DND-41 (cell line): ENCODE results near the gene COA8.

Experiments
- ATAC-seq: fragments of 200-7000 bp; cut with Tn5 transposase; 3 replicates; pipeline ENCODE4 v1.9.1; 2021; ENCODE audit warnings: low read depth; ENCODE audit not compliant: insufficient read depth
- DNase-seq: peaks from one replicate; pipeline ENCODE4 v3.0.0-alpha.2; 2020
- H2AFZ ChIP-seq: 2 replicates; pipeline ENCODE4 v1.6.0; 2012; ENCODE audit warnings: low read depth, low read length
- H3K27ac ChIP-seq: 2 replicates; pipeline ENCODE4 v1.5.1; 2012; ENCODE audit warnings: low read length, inconsistent platforms
- H3K27me3 ChIP-seq: fragments of 200-600 bp; sonication (generic); 2 replicates; pipeline ENCODE4 v1.6.0; 2012; ENCODE audit warnings: low read length, mild to moderate bottlenecking, inconsistent platforms; ENCODE audit not compliant: insufficient read depth, poor library complexity
- H3K36me3 ChIP-seq: 2 replicates; pipeline ENCODE4 v1.5.1; 2012; ENCODE audit warnings: low read length, inconsistent platforms; ENCODE audit not compliant: insufficient read depth
- H3K4me1 ChIP-seq: 2 replicates; pipeline ENCODE4 v1.5.1; 2012; ENCODE audit warnings: mild to moderate bottlenecking, low read length; ENCODE audit not compliant: insufficient read depth
- H3K4me2 ChIP-seq: 2 replicates; pipeline ENCODE4 v1.6.0; 2012; ENCODE audit warnings: mild to moderate bottlenecking, moderate library complexity, low read length, inconsistent platforms; ENCODE audit not compliant: insufficient read depth
- H3K4me3 ChIP-seq, 2 experiments: fragments of 200-600 bp in 1 of 2; shearing (Covaris generic) in 1 of 2; 2 replicates each; pipeline ENCODE4 v1.5.1; 2012 to 2016; ENCODE audit warnings: inconsistent platforms in 2 of 2, low read length in 2 of 2, mild to moderate bottlenecking in 2 of 2, low read depth in 1 of 2, moderate library complexity in 1 of 2
- H3K79me2 ChIP-seq: 2 replicates; pipeline ENCODE4 v1.6.0; 2012; ENCODE audit warnings: low read length, inconsistent platforms; ENCODE audit not compliant: insufficient read depth
- H3K9ac ChIP-seq: 2 replicates; pipeline ENCODE4 v1.6.0; 2012; ENCODE audit warnings: low read depth, mild to moderate bottlenecking, inconsistent platforms, low read length, moderate library complexity
- H3K9me3 ChIP-seq: 2 replicates; pipeline ENCODE4 v1.5.1; 2012; ENCODE audit warnings: low read length, moderate library complexity, mild to moderate bottlenecking, inconsistent platforms; ENCODE audit not compliant: insufficient read depth, severe bottlenecking
- H4K20me1 ChIP-seq: 2 replicates; pipeline ENCODE4 v1.6.0; 2012; ENCODE audit warnings: low read length; ENCODE audit not compliant: insufficient read depth
- CTCF ChIP-seq: IDR thresholded peaks from 2 replicates; pipeline ENCODE4 v1.5.1; 2012; ENCODE audit warnings: borderline replicate concordance, low read length, moderate library complexity, mild to moderate bottlenecking; ENCODE audit not compliant: poor library complexity, severe bottlenecking; ENCODE audit errors: extremely low read depth
- EZH2 ChIP-seq: IDR thresholded peaks from 3 replicates; pipeline ENCODE4 v1.6.1; 2012; ENCODE audit warnings: borderline replicate concordance, low read depth, mild to moderate bottlenecking, moderate library complexity, low read length, inconsistent platforms; ENCODE audit not compliant: severe bottlenecking

Gene COA8

DNA sequence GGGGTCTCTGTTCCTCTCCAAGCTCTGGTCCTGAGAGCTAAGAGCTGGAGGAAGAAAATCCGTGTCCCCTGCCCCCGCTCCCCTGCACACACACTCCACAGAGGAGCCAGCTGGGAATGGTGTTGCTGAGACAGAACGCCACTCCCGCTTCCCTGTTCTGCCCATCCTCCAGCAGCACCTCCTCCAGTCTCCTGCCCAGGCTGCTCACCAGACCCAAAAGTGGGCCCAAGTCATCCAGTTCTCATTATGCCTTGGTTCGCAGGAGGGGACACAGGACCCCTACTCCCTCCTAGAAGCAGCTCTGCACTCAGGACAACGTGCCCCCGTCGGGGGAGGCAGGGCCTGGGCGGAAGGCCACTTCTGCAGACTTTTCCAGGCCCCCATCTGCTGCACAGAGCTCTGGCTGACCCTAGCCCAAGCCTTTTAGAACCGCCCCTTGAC is 34.6 kb upstream of the COA8 start:
- DNase-seq (no peak), ATAC-seq (no peak)
- Histone ChIP-seq H3K79me2 (peaks cover 50% of the 10 kb centered on the region), H3K9me3 (no peaks in the 10 kb centered on the region), H2AFZ (peak overlapping the region; percentile 97; the same call in 1 of the 2 replicates), H3K27ac (peak overlapping the region; percentile 82), H3K9ac (peak overlapping the region; percentile 77), H4K20me1 (peaks cover 35% of the 10 kb centered on the region), H3K36me3 (peaks cover 32% of the 10 kb centered on the region), H3K27me3 (no peaks in the 10 kb centered on the region), H3K4me3 (peak overlapping the region; percentile 74 to 99; a peak in 3 of 4 replicates), H3K4me1 (peaks cover 35% of the 10 kb centered on the region), H3K4me2 (peak overlapping the region; percentile 99)
- TF ChIP-seq CTCF (no peak), EZH2 (no peak)

DNA sequence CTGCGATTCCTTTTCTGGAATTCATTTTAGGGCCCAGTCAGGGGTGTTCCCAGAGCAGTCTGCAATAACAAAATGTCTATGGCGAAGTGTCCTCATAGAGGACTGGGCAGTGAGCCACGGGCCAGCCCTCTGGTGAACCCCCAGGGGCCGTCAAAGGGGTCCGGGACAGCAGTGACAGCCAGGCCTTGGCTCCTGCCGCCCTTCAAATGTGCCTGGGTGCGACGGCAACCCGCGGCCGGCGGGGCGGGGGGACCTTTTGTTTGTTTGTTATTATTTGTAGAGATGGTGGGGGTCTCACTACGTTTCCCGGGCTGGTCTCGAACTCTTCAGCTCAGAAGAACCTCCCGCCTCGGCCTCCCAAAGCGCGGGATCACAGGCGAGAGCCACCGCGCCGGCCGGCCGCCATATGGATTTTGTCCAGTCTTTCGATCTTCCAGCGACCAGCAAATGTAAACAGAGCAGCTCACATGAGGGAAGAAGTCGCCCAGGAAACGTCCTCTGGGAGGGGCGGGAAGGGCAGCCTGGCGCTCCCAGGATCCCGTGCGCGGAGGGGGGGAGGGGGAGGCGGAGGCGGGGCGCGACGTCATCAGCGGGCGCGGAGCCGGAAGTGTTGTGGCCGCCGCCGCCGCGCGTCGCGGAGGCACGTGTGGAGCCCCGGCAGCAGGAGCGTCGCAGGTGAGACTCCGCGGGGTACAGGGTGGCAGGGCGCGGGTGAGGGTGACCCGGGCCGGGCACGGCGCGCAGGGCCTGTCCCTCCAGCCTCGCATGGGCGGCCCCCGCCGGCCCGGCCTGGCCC is 34.0 kb upstream of the COA8 start, which contains the start of gene TRMT61A:
TRMT61A (plus strand) TSS at position 610 of the 796 bp plus-strand sequence. CDS start 783 bp downstream, outside the sequence.
- TF ChIP-seq CTCF (no peak), EZH2 (no peak)
- Histone ChIP-seq H3K4me2 (peak within 1 kb of the TSS; percentile 99), H3K4me3 (peak within 1 kb of the TSS; percentile 74 to 99), H3K9ac (peak within 1 kb of the TSS; percentile 77), H3K36me3 (peaks cover 38% of the 10 kb centered on the region), H3K27me3 (no peaks in the 10 kb centered on the region), H3K79me2 (peaks cover 50% of the 10 kb centered on the region), H4K20me1 (peaks cover 35% of the 10 kb centered on the region), H2AFZ (peak within 1 kb of the TSS; percentile 97), H3K4me1 (peaks cover 35% of the 10 kb centered on the region), H3K9me3 (no peaks in the 10 kb centered on the region), H3K27ac (peak within 1 kb of the TSS; percentile 82)
- peak; percentile 84 for DNase-seq
- peak; percentile 78 for ATAC-seq

DNA sequence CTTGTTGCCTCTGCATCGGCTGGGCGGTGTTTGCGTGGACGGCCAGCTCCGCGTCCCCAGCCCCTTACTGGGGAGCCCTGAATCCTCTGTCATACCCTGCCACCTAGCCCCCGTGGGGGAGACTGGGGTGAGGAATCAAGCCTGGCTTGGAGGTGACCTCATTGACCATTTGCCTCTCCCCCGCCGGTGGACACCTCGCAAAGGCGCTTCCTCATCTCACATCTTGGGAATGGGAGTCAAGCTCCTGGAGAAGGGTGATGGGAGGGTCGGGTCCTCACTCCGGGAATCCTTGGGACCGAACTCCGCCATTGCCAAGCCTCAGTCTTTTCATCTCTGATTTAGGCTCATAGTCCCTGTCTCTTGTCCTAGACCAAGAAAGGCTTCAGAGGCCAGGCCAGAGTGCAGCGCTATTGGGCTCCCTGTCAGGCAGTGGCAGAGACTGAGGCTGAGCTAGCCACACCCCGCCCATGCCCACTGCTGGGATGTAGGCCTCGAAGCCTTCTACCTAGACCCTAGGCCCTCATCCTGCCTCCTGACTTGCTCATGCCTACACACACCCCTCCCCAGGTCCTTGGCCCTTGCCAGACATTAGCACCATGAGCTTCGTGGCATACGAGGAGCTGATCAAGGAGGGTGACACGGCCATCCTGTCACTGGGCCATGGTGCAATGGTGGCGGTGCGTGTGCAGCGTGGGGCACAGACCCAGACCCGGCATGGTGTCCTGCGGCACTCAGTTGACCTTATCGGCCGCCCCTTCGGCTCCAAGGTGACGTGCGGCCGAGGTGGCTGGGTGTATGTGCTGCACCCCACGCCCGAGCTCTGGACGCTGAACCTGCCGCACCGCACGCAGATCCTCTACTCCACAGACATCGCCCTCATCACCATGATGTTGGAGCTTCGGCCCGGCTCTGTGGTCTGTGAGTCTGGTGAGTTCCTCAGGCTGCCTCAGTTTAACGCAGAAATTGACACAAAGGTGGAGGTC is 33.1 kb upstream of the COA8 start:
- Histone ChIP-seq H3K36me3 (peaks cover 46% of the 10 kb centered on the region), H3K9ac (peak overlapping the region; percentile 77), H3K79me2 (peaks cover 50% of the 10 kb centered on the region), H2AFZ (peak overlapping the region; percentile 84), H3K27ac (peak overlapping the region; percentile 69), H3K9me3 (no peaks in the 10 kb centered on the region), H3K4me3 (peak overlapping the region; percentile 67 to 99), H4K20me1 (peaks cover 42% of the 10 kb centered on the region), H3K4me1 (peaks cover 35% of the 10 kb centered on the region), H3K27me3 (no peaks in the 10 kb centered on the region), H3K4me2 (peak overlapping the region; percentile 99)
- no peak for DNase-seq
- no peak for ATAC-seq
- TF ChIP-seq EZH2 (no peak), CTCF (no peak)
